Gastroesophageal sphincter (tissue), 4 donors: ENCODE results near the gene UCP1. TPM values are rescaled to one million over a fixed set of nuclear protein-coding genes. Genes with fewer than 3 reads are reported as not detected.

Source experiments
- ATAC-seq: fragments of 150-250 bp; one replicate; pipeline ENCODE4 v1.9.1; 2016; ENCODE audit warnings: mild to moderate bottlenecking, moderate library complexity
- H3K27ac ChIP-seq, 4 donors: fragments of 200-600 bp; sonication (generic) in 3 of 4; 1 replicate in 3 of 4; 2 replicates in 1 of 4; pipeline ENCODE4 v1.5.1; 2016 to 2019
- H3K27me3 ChIP-seq: fragments of 200-600 bp; sonication (generic); one replicate; pipeline ENCODE4 v1.5.1; 2019
- H3K36me3 ChIP-seq, 2 donors: fragments of 200-600 bp; sonication (generic); one replicate each; pipeline ENCODE4 v1.5.1; 2019; ENCODE audit warnings: control low read depth in 1 of 2
- H3K4me1 ChIP-seq, 3 donors: fragments of 200-600 bp; sonication (generic); 1 replicate in 2 of 3; 2 replicates in 1 of 3; pipeline ENCODE4 v1.5.1; 2016 to 2019; ENCODE audit warnings: control low read depth in 2 of 3
- H3K4me3 ChIP-seq, 2 donors: fragments of 200-600 bp; sonication (generic); one replicate each; pipeline ENCODE4 v1.5.1; 2019; ENCODE audit warnings: mild to moderate bottlenecking in 1 of 2, moderate library complexity in 1 of 2
- H3K9me3 ChIP-seq, 3 donors: fragments of 200-600 bp; sonication (generic); one replicate each; pipeline ENCODE4 v1.5.1; 2017 to 2019; ENCODE audit warnings: control low read depth in 2 of 3
- CTCF ChIP-seq, 4 experiments: fragments of 200-600 bp in 2 of 4; fragments of 450-650 bp in 2 of 4; sonication (generic) in 1 of 4; IDR thresholded peaks; one replicate each; pipeline ENCODE4 v1.5.1; 2017 to 2019; ENCODE audit warnings: antibody characterized with exemption in 4 of 4, mild to moderate bottlenecking in 2 of 4, moderate library complexity in 2 of 4
- EP300 ChIP-seq: sonication (generic); formaldehyde crosslinking; IDR thresholded peaks from one replicate; pipeline ENCODE4 v1.6.1; 2017; ENCODE audit warnings: antibody characterized with exemption, mild to moderate bottlenecking
- POLR2A ChIP-seq, 2 donors: fragments of 450-650 bp; IDR thresholded peaks; one replicate each; pipeline ENCODE4 v1.6.1; 2017; ENCODE audit warnings: antibody characterized with exemption in 2 of 2, mild to moderate bottlenecking in 2 of 2, moderate library complexity in 1 of 2
- POLR2AphosphoS5 ChIP-seq: sonication (generic); formaldehyde crosslinking; IDR thresholded peaks from one replicate; pipeline ENCODE4 v1.6.1; 2017; ENCODE audit warnings: antibody characterized with exemption
- WGBS, 2 donors: methylation state at CpG; one replicate each; pipeline ENCODE4 v1.1.5; 2018; ENCODE audit warnings: low coverage in 1 of 2; 5-methylcytosine and 5-hydroxymethylcytosine counted together
- total RNA-seq, 4 donors: library from RNA; depleted of rRNA; stranded (reverse); fragments of >200 nt; gene quantifications; one replicate each; pipeline ENCODE4 v1.1.0, GENCODE V29; 2016

The UCP1 gene
- total RNA-seq = not detected

DNA sequence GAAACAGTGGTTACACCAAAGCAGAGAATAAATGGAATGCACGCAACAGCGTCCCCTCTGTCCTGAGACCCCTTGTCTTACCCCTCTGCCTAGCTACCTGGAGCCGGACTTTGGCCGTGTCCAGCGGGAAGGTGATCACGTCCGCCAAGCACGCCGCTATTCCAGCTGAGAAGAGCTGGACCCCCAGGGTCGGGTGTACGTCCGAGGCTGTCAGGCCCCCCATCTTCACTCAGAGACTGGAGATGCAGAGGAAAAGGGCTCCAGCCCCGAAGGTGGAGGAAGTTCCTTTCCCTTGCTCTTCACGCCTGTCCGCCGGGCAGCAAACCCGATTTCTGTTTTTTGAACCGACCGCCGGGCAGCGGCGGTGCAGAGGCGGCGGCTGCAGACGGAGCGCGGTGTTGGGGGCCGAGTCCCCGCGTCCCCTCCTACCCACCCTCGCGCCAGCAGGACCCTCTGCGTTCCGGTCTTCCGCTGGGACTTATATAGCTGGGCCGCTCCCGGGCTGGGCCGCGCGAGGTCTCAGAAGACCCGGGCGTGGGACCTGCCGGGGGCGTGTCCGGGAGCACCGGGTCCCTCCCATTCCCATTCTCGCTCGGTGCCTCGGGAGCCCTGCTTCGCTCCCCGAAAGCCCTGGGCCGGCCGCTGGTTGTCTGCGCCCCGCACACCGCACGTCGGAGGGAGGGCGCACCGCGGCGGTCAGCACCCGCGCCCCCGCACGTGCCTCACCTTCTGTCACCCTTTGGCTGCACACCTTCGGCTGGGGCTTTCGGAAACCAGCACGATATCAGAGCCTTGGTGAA lies at the start of gene UCP1:
UCP1 (minus strand) TSS at position 455 of the 800 bp plus-strand sequence; CDS start at position 223, 232 bp downstream.
- 0% methylated on average over 3 of the region's 69 CpGs; no CpG with 5 or more reads in 1 of the 2 donors for WGBS, 2 donors
- no peaks in the 10 kb centered on the region for H3K36me3 ChIP-seq
- H3K9me3 ChIP-seq = peaks cover 0 to 15% (median 0%) of the 10 kb centered on the region in 3 donors
- H3K27ac ChIP-seq = no peak within 1 kb of the TSS
- H3K4me1 ChIP-seq = peaks cover 0 to 16% (median 15%) of the 10 kb centered on the region in 3 donors
- peak; percentile 48 for ATAC-seq
- peaks cover 68% of the 10 kb centered on the region for H3K27me3 ChIP-seq
- peak within 1 kb of the TSS; percentile 24 to 58 for H3K4me3 ChIP-seq
- no peak for TF ChIP-seq CTCF (IDR thresholded peaks at IDR 0.05)
- TF ChIP-seq POLR2A (IDR thresholded peaks at IDR 0.05) = no peak
- no peak for TF ChIP-seq EP300
- no peak for TF ChIP-seq POLR2AphosphoS5

DNA sequence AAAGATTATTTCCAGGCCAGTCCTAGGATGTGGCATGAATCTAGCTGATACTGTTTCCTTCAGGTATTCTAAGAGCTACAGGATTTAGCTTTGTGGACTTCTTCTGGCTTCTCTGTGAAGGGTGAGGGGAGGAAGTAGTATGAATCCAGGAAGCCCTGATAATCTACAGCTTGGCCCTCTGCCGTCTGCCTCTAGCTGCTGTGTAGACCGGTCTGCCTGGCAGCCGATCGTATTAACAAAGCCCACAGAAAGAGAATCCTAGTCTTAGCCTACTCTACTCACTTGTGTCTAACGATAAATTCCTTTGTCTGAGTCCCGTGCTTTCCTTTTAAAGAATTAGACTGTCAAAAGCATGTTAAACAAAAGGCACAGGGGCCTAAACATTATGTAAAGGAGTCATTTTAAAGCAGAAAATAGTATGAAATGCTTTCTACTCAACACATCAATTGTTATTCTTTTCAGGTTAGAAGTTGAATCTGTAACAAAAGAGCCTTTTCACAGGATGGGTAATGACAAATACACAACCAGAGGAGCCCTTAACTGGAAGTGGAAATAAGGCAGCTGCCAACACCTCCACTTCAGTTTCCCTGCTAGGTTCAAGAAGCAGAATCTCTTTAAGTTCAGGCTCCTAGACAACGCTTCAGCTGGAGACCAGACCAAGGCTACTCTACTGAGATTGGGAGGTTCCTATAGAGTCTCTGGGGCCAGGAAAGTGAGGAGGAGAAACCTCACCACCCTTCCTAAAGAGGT lies 48.9 kb upstream of the UCP1 start:
- no peak for ATAC-seq
- 26 to 36% methylated on average over 4 to 6 of the region's 7 CpGs for WGBS, 2 donors
- H3K4me3 ChIP-seq = no peak overlapping the region

DNA sequence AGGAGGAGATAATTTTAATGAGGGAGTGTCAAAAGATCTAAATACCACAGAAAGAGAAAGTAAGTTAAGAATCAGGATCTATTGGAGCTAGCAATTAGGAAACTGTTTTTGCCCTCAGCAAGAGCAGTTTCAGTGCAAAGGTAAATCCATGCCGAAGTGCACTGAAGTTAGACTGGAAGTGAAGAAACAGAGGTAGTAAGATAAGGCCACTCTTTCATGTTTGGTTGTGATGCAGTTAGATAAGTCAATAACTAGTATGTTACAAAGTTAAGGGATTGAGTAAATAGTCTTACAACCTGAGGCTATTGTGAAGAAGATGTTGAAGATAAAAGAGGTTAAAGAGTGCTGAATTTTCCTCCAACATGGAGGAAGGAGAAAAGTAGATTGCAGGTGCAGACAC lies 46.7 kb upstream of the UCP1 start:
- Histone ChIP-seq H3K27me3 (no peaks in the 10 kb centered on the region), H3K36me3 (no peaks in the 10 kb centered on the region), H3K9me3 (no peaks in the 10 kb centered on the region), H3K27ac (no peak overlapping the region), H3K4me3 (no peak overlapping the region), H3K4me1 (no peaks in the 10 kb centered on the region)
- TF ChIP-seq EP300 (no peak), POLR2A (IDR thresholded peaks at IDR 0.05) (no peak), CTCF (IDR thresholded peaks at IDR 0.05) (no peak)
- WGBS, 2 donors = 92 to 100% methylated on average over 1 of the region's 1 CpG
- ATAC-seq = no peak

More for the DNA sequence above, 48.9 kb upstream of the UCP1 start:
- Histone ChIP-seq H3K27ac (no peak overlapping the region), H3K9me3 (no peaks in the 10 kb centered on the region), H3K36me3 (peaks cover 0 to 8% of the 10 kb centered on the region in 2 donors), H3K4me1 (no peaks in the 10 kb centered on the region), H3K27me3 (no peaks in the 10 kb centered on the region)
- no peak for TF ChIP-seq POLR2A (IDR thresholded peaks at IDR 0.05)
- no peak for TF ChIP-seq CTCF (IDR thresholded peaks at IDR 0.05)

GRCh38 chr4:140612357-140612756 lies 43.6 kb upstream of the UCP1 start:
- ATAC-seq = no peak
- Histone ChIP-seq H3K27me3 (no peaks in the 10 kb centered on the region), H3K36me3 (no peaks in the 10 kb centered on the region), H3K4me1 (no peaks in the 10 kb centered on the region), H3K4me3 (no peak overlapping the region), H3K27ac (no peak overlapping the region), H3K9me3 (no peaks in the 10 kb centered on the region)
- WGBS, 2 donors = 50 to 68% methylated on average over 1 of the region's 1 CpG
- TF ChIP-seq POLR2AphosphoS5 = no peak
- no peak for TF ChIP-seq EP300
- no peak for TF ChIP-seq POLR2A (IDR thresholded peaks at IDR 0.05)
- TF ChIP-seq CTCF (IDR thresholded peaks at IDR 0.05) = no peak
